ENCODE measurements around the gene ARRDC5. TPM values are rescaled to one million over a fixed set of nuclear protein-coding genes. Genes with fewer than 3 reads are reported as not detected.

Gene ARRDC5
- total and polyA plus RNA-seq, 4 donors = 0.39 to 0.64 (median 0.53) TPM

DNA sequence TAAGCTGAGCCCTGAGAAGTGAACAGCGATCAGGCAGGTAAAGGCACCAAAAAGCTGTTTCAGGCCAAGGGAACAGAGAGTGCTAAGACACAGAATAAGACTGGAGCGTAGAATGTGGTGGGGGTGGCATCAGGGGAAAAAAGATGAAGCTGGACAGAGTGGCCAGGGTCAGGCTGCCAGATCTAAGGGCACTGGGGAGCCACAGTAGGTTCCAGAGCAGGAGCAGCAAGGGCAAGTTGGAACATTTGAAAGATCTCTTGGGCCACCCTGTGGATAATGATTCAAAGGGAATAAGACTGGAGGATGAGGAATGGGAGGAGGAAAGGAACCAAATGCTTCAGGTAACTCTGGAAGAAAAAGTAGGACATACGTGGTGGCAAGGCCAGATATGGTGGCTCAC is 28.8 kb downstream of the ARRDC5 start:
- no peak overlapping the region for H3K4me3 ChIP-seq
- TF ChIP-seq, protein P1, sequence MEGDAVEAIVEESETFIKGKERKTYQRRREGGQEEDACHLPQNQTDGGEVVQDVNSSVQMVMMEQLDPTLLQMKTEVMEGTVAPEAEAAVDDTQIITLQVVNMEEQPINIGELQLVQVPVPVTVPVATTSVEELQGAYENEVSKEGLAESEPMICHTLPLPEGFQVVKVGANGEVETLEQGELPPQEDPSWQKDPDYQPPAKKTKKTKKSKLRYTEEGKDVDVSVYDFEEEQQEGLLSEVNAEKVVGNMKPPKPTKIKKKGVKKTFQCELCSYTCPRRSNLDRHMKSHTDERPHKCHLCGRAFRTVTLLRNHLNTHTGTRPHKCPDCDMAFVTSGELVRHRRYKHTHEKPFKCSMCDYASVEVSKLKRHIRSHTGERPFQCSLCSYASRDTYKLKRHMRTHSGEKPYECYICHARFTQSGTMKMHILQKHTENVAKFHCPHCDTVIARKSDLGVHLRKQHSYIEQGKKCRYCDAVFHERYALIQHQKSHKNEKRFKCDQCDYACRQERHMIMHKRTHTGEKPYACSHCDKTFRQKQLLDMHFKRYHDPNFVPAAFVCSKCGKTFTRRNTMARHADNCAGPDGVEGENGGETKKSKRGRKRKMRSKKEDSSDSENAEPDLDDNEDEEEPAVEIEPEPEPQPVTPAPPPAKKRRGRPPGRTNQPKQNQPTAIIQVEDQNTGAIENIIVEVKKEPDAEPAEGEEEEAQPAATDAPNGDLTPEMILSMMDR (IDR thresholded peaks at IDR 0.05; ENCODE audit: control extremely low read depth, extremely low read depth) = no peak
- H3K27ac ChIP-seq (ENCODE audit: low read depth in 1 of 2, low read length in 1 of 2) = no peak overlapping the region
- H3K9me3 ChIP-seq (ENCODE audit: control insufficient read depth in 4 of 4, insufficient read depth in 3 of 4, low read length in 3 of 4) = no peaks in the 10 kb centered on the region
- H3K9ac ChIP-seq (ENCODE audit: insufficient read depth in 1 of 2, low read length in 2 of 2) = no peak overlapping the region
- H3K4me1 ChIP-seq (ENCODE audit: control insufficient read depth in 5 of 5, insufficient read depth in 5 of 5, low read length in 5 of 5) = peaks cover 0 to 8% (median 3%) of the 10 kb centered on the region in 5 donors
- DNase-seq = no peak
- no peak for ATAC-seq (ENCODE audit: insufficient read depth, low FRiP score)
- H3K36me3 ChIP-seq (ENCODE audit: control insufficient read depth in 4 of 4, insufficient read depth in 4 of 4, low read length in 4 of 4) = no peaks in the 10 kb centered on the region
- WGBS, 2 donors = 87 to 94% methylated on average over 3 of the region's 3 CpGs
- no peaks in the 10 kb centered on the region for H3K27me3 ChIP-seq (ENCODE audit: control insufficient read depth in 3 of 3, insufficient read depth in 3 of 3, low read length in 2 of 3)

DNA sequence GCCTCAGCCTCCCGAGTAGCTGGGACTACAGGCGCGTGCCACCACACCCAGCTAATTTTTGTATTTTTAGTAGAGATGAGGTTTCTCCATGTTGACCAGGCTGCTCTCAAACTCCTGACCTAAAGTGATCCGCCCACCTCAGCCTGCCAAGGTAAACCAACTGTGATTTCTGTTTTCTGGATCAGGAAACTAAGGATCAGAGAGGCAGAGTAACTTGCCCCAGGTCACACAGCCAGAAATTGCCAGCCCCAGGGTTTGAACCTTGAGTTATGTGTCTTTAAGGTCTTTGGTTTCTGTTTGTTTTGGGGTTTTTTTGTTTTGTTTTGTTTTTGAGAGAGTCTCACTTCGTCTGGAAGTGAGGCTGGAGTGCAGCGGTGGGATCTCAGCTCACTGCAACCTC is 31.0 kb downstream of the ARRDC5 start:
- no peaks in the 10 kb centered on the region for H3K9me3 ChIP-seq (ENCODE audit: control insufficient read depth in 4 of 4, insufficient read depth in 3 of 4, low read length in 3 of 4)
- 57 to 89% methylated on average over 6 of the region's 6 CpGs for WGBS, 2 donors
- H3K4me1 ChIP-seq (ENCODE audit: control insufficient read depth in 5 of 5, insufficient read depth in 5 of 5, low read length in 5 of 5) = peaks cover 0 to 1% (median 0%) of the 10 kb centered on the region in 5 donors
- no peak overlapping the region for H3K9ac ChIP-seq (ENCODE audit: insufficient read depth in 1 of 2, low read length in 2 of 2)
- no peak for DNase-seq
- H3K27ac ChIP-seq (ENCODE audit: low read depth in 1 of 2, low read length in 1 of 2) = no peak overlapping the region
- ATAC-seq (ENCODE audit: insufficient read depth, low FRiP score) = no peak
- TF ChIP-seq, protein P1 (IDR thresholded peaks at IDR 0.05; ENCODE audit: control extremely low read depth, extremely low read depth) = no peak
- no peak overlapping the region for H3K4me3 ChIP-seq
- H3K36me3 ChIP-seq (ENCODE audit: control insufficient read depth in 4 of 4, insufficient read depth in 4 of 4, low read length in 4 of 4) = no peaks in the 10 kb centered on the region
- H3K27me3 ChIP-seq (ENCODE audit: control insufficient read depth in 3 of 3, insufficient read depth in 3 of 3, low read length in 2 of 3) = no peaks in the 10 kb centered on the region

GRCh38 chr19:4870025-4870700 is 32.5 kb downstream of the ARRDC5 start:
- Histone ChIP-seq H3K4me1 (ENCODE audit: control insufficient read depth in 5 of 5, insufficient read depth in 5 of 5, low read length in 5 of 5) (peaks cover 0 to 7% (median 0%) of the 10 kb centered on the region in 5 donors), H3K4me3 (no peak overlapping the region), H3K36me3 (ENCODE audit: control insufficient read depth in 4 of 4, insufficient read depth in 4 of 4, low read length in 4 of 4) (no peaks in the 10 kb centered on the region), H3K9me3 (ENCODE audit: control insufficient read depth in 4 of 4, insufficient read depth in 3 of 4, low read length in 3 of 4) (no peaks in the 10 kb centered on the region), H3K9ac (ENCODE audit: insufficient read depth in 1 of 2, low read length in 2 of 2) (no peak overlapping the region), H3K27me3 (ENCODE audit: control insufficient read depth in 3 of 3, insufficient read depth in 3 of 3, low read length in 2 of 3) (no peaks in the 10 kb centered on the region), H3K27ac (ENCODE audit: low read depth in 1 of 2, low read length in 1 of 2) (no peak overlapping the region)
- WGBS, 2 donors = 66 to 69% methylated on average over 10 of the region's 10 CpGs
- ATAC-seq (ENCODE audit: insufficient read depth, low FRiP score) (peak; percentile 31), DNase-seq (no peak)
- TF ChIP-seq, protein P1 (IDR thresholded peaks at IDR 0.05; ENCODE audit: control extremely low read depth, extremely low read depth) = no peak
